H1 (cell line): ENCODE data around the gene BTBD1.

Experiments used
- ASH2L ChIP-seq: fragments of 200-600, 300-600 bp; sonication (generic); IDR thresholded peaks from one replicate; pipeline ENCODE4 v1.7.1; 2017; ENCODE audit warnings: low read length
- CHD2 ChIP-seq: IDR thresholded peaks from 2 replicates; pipeline ENCODE4 v1.6.1; 2012; ENCODE audit warnings: low read length, improper control_type of control experiment
- EZH2 ChIP-seq: fragments of 200-600 bp; sonication (generic); IDR thresholded peaks from 2 replicates; pipeline ENCODE4 v1.7.1; 2012; ENCODE audit warnings: low read depth, mild to moderate bottlenecking, moderate library complexity, low read length, inconsistent platforms; ENCODE audit not compliant: severe bottlenecking
- PHF8 ChIP-seq: fragments of 200-600 bp; sonication (generic); conservative IDR thresholded peaks from 2 replicates; pipeline ENCODE4 v1.7.1; 2012; ENCODE audit warnings: low read depth, mild to moderate bottlenecking, inconsistent platforms, low read length, moderate library complexity
- POLR2A ChIP-seq, 2 experiments: IDR thresholded peaks; 1 replicate in 1 of 2; 2 replicates in 1 of 2; pipeline ENCODE4 v1.6.1; 2011; ENCODE audit warnings: low read depth in 2 of 2, low read length in 2 of 2, mild to moderate bottlenecking in 2 of 2; ENCODE audit errors: control extremely low read depth in 1 of 2
- TAF1 ChIP-seq: IDR thresholded peaks from 2 replicates; pipeline ENCODE4 v1.6.1; 2011; ENCODE audit warnings: mild to moderate bottlenecking, low read depth, low read length
- TF ChIP-seq, protein P1 (sequence below), 3 experiments: IDR thresholded peaks; 1 replicate in 2 of 3; 2 replicates in 1 of 3; pipeline versions ENCODE4 v1.5.1 to v1.6.1; 2011; ENCODE audit warnings: low read length in 3 of 3, mild to moderate bottlenecking in 3 of 3, inconsistent platforms in 2 of 3, low read depth in 1 of 3, moderate library complexity in 1 of 3; ENCODE audit not compliant: insufficient read depth in 1 of 3; ENCODE audit errors: control extremely low read depth in 1 of 3

DNA sequence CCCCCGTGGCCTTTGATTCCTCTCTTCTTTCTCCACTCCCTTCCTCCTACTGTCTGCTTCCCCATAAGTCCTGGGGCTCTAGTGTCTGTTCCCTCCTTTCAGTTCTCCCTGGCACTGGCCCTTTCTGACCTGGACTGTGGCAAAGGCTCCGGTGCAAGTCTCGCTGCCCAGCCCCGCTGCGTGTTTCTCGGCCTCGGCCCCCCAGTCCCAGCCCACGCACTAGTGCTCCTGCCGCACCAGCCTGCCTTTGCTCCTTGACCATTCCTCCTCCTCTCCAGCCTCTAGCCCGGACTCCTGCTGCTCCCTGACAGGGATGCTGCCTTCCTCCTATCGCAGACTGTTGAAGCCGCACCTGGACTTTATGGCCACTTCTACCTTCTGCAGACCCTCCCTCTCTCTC, 42.5 kb upstream of the BTBD1 start:
- TF ChIP-seq CHD2 (no peak), PHF8 (no peak), POLR2A (IDR thresholded peaks at IDR 0.05; ENCODE audit: control extremely low read depth in 1 of 2, low read depth in 2 of 2, low read length in 2 of 2) (no peak), EZH2 (no peak), TAF1 (no peak), ASH2L (no peak)
- TF ChIP-seq, protein P1, sequence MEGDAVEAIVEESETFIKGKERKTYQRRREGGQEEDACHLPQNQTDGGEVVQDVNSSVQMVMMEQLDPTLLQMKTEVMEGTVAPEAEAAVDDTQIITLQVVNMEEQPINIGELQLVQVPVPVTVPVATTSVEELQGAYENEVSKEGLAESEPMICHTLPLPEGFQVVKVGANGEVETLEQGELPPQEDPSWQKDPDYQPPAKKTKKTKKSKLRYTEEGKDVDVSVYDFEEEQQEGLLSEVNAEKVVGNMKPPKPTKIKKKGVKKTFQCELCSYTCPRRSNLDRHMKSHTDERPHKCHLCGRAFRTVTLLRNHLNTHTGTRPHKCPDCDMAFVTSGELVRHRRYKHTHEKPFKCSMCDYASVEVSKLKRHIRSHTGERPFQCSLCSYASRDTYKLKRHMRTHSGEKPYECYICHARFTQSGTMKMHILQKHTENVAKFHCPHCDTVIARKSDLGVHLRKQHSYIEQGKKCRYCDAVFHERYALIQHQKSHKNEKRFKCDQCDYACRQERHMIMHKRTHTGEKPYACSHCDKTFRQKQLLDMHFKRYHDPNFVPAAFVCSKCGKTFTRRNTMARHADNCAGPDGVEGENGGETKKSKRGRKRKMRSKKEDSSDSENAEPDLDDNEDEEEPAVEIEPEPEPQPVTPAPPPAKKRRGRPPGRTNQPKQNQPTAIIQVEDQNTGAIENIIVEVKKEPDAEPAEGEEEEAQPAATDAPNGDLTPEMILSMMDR (IDR thresholded peaks at IDR 0.05; ENCODE audit: control extremely low read depth in 1 of 3, insufficient read depth in 1 of 3, low read depth in 1 of 3, low read length in 3 of 3), result no peak
